GM12878 (cell line): ENCODE measurements around the gene MAN2B1. TPM values are rescaled to one million over a fixed set of nuclear protein-coding genes. Genes with fewer than 3 reads are reported as not detected.

Experiments used
- CHD4 ChIP-seq: fragments of 200-600 bp; sonication (generic); IDR thresholded peaks from 2 replicates; pipeline ENCODE4 v1.6.1; 2016; ENCODE audit warnings: mild to moderate bottlenecking
- CREB1 ChIP-seq: IDR thresholded peaks from 2 replicates; pipeline ENCODE4 v1.6.1; 2012; ENCODE audit warnings: low read depth, mild to moderate bottlenecking, inconsistent platforms
- NRF1 ChIP-seq: conservative IDR thresholded peaks from 2 replicates; pipeline ENCODE4 v1.6.1; 2011; ENCODE audit warnings: mild to moderate bottlenecking, low read depth, low read length, improper control_type of control experiment
- PAX5 ChIP-seq: IDR thresholded peaks from 2 replicates; pipeline ENCODE4 v1.6.1; 2011; ENCODE audit warnings: low read depth, low read length, borderline replicate concordance
- POLR2AphosphoS5 ChIP-seq: IDR thresholded peaks from 2 replicates; pipeline ENCODE4 v1.6.1; 2011; ENCODE audit warnings: mild to moderate bottlenecking, low read length, inconsistent platforms
- ZNF217 ChIP-seq: fragments of 450-650 bp; IDR thresholded peaks from 2 replicates; pipeline ENCODE4 v1.6.1; 2017; ENCODE audit warnings: antibody characterized with exemption, mild to moderate bottlenecking
- ZNF274 ChIP-seq: IDR thresholded peaks from one replicate; pipeline ENCODE4 v1.8.0; 2011; ENCODE audit not compliant: insufficient read length, insufficient read depth
- polyA plus RNA-seq, 11 experiments: library from polyadenylated mRNA; depleted of rRNA in 4 of 11; unstranded in 6 of 11; stranded (reverse) in 5 of 11; fragments of >200 nt; fragmentation: Nextera tagmentation in 4 of 11; fragmentation: Illumina TruSeq in 1 of 11; extraction: Ambion mirVana in 4 of 11; extraction: Trizol in 1 of 11; gene quantifications; 1 replicate in 1 of 11; 2 replicates in 10 of 11; pipeline versions ENCODE4 v1.2.1 to v1.2.3, GENCODE V29; 2011 to 2016; ENCODE audit warnings: inconsistent platforms in 2 of 11, missing spikeins in 2 of 11, low read depth in 1 of 11
- total RNA-seq, 4 experiments: library from RNA; depleted of rRNA in 3 of 4; stranded (reverse); fragments of >200 nt in 3 of 4; fragmentation: Illumina TruSeq in 1 of 4; extraction: Trizol in 1 of 4; gene quantifications; 2 replicates each; pipeline versions ENCODE4 v1.2.1 to v1.2.3, GENCODE V29; 2013 to 2021
- TF ChIP-seq, protein P1 (sequence below): fragments of 450-650 bp; formaldehyde crosslinking; IDR thresholded peaks from 2 replicates; pipeline ENCODE4 v1.4.0; 2020; ENCODE audit warnings: mild to moderate bottlenecking, moderate library complexity
- TF ChIP-seq, protein P2 (sequence below): IDR thresholded peaks from 2 replicates; pipeline ENCODE4 v1.6.1; 2011; ENCODE audit warnings: borderline replicate concordance, low read depth, mild to moderate bottlenecking, moderate library complexity, low read length; ENCODE audit not compliant: insufficient read depth, poor library complexity, severe bottlenecking
- TF ChIP-seq, protein P3 (sequence below): IDR thresholded peaks from 2 replicates; pipeline ENCODE4 v1.6.1; 2012; ENCODE audit warnings: low read depth, low read length, improper control_type of control experiment
- TF ChIP-seq, protein P4 (sequence below): fragments of 150-350 bp; IDR thresholded peaks from 2 replicates; pipeline ENCODE4 v1.6.1; 2016; ENCODE audit warnings: low read depth, low read length
- TF ChIP-seq, protein P5 (sequence below): IDR thresholded peaks from 2 replicates; pipeline ENCODE4 v1.6.1; 2012; ENCODE audit warnings: mild to moderate bottlenecking, low read depth, low read length

The MAN2B1 gene
- total and polyA plus RNA-seq, 10 of the 15 experiments (the other 5 are each of a cell fraction or from before 2014, with no cell fraction given), result 7.6 to 224 (median 81.4) TPM

DNA sequence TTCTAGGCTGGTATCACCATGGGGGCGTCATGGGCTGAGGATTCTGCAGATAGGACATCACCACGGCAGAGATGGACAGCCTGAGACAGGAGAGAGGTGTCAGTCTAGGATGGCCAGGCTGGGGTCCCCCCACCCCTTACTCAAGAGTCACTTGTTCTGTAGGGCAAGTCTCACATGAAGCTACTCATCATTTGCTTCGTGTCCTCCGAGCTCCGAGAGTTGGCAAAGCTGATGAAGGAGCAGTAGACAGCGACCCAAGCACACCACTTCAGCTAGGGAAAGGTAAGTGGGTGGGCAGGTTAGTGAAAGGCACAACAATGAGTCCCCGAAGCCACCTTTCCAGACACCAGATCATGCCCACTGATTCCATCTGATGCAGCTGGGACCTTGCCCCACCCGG is 1.8 kb upstream of the MAN2B1 start (continued):
- TF ChIP-seq, protein P1, sequence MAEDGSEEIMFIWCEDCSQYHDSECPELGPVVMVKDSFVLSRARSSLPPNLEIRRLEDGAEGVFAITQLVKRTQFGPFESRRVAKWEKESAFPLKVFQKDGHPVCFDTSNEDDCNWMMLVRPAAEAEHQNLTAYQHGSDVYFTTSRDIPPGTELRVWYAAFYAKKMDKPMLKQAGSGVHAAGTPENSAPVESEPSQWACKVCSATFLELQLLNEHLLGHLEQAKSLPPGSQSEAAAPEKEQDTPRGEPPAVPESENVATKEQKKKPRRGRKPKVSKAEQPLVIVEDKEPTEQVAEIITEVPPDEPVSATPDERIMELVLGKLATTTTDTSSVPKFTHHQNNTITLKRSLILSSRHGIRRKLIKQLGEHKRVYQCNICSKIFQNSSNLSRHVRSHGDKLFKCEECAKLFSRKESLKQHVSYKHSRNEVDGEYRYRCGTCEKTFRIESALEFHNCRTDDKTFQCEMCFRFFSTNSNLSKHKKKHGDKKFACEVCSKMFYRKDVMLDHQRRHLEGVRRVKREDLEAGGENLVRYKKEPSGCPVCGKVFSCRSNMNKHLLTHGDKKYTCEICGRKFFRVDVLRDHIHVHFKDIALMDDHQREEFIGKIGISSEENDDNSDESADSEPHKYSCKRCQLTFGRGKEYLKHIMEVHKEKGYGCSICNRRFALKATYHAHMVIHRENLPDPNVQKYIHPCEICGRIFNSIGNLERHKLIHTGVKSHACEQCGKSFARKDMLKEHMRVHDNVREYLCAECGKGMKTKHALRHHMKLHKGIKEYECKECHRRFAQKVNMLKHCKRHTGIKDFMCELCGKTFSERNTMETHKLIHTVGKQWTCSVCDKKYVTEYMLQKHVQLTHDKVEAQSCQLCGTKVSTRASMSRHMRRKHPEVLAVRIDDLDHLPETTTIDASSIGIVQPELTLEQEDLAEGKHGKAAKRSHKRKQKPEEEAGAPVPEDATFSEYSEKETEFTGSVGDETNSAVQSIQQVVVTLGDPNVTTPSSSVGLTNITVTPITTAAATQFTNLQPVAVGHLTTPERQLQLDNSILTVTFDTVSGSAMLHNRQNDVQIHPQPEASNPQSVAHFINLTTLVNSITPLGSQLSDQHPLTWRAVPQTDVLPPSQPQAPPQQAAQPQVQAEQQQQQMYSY (CRISPR knock-in tag), result no peak
- TF ChIP-seq, protein P2, sequence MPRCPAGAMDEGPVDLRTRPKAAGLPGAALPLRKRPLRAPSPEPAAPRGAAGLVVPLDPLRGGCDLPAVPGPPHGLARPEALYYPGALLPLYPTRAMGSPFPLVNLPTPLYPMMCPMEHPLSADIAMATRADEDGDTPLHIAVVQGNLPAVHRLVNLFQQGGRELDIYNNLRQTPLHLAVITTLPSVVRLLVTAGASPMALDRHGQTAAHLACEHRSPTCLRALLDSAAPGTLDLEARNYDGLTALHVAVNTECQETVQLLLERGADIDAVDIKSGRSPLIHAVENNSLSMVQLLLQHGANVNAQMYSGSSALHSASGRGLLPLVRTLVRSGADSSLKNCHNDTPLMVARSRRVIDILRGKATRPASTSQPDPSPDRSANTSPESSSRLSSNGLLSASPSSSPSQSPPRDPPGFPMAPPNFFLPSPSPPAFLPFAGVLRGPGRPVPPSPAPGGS, result no peak
- no peak for TF ChIP-seq NRF1
- TF ChIP-seq CHD4, result no peak
- TF ChIP-seq ZNF217, result no peak
- TF ChIP-seq POLR2AphosphoS5, result no peak
- TF ChIP-seq, protein P3, sequence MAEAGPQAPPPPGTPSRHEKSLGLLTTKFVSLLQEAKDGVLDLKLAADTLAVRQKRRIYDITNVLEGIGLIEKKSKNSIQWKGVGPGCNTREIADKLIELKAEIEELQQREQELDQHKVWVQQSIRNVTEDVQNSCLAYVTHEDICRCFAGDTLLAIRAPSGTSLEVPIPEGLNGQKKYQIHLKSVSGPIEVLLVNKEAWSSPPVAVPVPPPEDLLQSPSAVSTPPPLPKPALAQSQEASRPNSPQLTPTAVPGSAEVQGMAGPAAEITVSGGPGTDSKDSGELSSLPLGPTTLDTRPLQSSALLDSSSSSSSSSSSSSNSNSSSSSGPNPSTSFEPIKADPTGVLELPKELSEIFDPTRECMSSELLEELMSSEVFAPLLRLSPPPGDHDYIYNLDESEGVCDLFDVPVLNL, result no peak
- TF ChIP-seq CREB1, result no peak
- no peak for TF ChIP-seq ZNF274
- TF ChIP-seq PAX5, result no peak
- TF ChIP-seq, protein P4, sequence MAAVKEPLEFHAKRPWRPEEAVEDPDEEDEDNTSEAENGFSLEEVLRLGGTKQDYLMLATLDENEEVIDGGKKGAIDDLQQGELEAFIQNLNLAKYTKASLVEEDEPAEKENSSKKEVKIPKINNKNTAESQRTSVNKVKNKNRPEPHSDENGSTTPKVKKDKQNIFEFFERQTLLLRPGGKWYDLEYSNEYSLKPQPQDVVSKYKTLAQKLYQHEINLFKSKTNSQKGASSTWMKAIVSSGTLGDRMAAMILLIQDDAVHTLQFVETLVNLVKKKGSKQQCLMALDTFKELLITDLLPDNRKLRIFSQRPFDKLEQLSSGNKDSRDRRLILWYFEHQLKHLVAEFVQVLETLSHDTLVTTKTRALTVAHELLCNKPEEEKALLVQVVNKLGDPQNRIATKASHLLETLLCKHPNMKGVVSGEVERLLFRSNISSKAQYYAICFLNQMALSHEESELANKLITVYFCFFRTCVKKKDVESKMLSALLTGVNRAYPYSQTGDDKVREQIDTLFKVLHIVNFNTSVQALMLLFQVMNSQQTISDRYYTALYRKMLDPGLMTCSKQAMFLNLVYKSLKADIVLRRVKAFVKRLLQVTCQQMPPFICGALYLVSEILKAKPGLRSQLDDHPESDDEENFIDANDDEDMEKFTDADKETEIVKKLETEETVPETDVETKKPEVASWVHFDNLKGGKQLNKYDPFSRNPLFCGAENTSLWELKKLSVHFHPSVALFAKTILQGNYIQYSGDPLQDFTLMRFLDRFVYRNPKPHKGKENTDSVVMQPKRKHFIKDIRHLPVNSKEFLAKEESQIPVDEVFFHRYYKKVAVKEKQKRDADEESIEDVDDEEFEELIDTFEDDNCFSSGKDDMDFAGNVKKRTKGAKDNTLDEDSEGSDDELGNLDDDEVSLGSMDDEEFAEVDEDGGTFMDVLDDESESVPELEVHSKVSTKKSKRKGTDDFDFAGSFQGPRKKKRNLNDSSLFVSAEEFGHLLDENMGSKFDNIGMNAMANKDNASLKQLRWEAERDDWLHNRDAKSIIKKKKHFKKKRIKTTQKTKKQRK, result no peak
- TF ChIP-seq, protein P5, sequence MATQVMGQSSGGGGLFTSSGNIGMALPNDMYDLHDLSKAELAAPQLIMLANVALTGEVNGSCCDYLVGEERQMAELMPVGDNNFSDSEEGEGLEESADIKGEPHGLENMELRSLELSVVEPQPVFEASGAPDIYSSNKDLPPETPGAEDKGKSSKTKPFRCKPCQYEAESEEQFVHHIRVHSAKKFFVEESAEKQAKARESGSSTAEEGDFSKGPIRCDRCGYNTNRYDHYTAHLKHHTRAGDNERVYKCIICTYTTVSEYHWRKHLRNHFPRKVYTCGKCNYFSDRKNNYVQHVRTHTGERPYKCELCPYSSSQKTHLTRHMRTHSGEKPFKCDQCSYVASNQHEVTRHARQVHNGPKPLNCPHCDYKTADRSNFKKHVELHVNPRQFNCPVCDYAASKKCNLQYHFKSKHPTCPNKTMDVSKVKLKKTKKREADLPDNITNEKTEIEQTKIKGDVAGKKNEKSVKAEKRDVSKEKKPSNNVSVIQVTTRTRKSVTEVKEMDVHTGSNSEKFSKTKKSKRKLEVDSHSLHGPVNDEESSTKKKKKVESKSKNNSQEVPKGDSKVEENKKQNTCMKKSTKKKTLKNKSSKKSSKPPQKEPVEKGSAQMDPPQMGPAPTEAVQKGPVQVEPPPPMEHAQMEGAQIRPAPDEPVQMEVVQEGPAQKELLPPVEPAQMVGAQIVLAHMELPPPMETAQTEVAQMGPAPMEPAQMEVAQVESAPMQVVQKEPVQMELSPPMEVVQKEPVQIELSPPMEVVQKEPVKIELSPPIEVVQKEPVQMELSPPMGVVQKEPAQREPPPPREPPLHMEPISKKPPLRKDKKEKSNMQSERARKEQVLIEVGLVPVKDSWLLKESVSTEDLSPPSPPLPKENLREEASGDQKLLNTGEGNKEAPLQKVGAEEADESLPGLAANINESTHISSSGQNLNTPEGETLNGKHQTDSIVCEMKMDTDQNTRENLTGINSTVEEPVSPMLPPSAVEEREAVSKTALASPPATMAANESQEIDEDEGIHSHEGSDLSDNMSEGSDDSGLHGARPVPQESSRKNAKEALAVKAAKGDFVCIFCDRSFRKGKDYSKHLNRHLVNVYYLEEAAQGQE, result no peak
